Lower lobe of right lung (tissue), 2 donors: ENCODE measurements around the gene ADAP1. TPM values are rescaled to one million over a fixed set of nuclear protein-coding genes. Genes with fewer than 3 reads are reported as not detected.

Experiments used
- ATAC-seq, 2 donors: fragments of 200-7000 bp; cut with Tn5 transposase; one replicate each; pipeline ENCODE4 v1.9.1; 2020 to 2022; ENCODE audit warnings: mild to moderate bottlenecking in 2 of 2, moderate library complexity in 2 of 2
- DNase-seq: peaks from one replicate; pipeline ENCODE4 v3.0.0-alpha.2; 2020
- H3K27ac ChIP-seq: fragments of 200-600 bp; one replicate; pipeline ENCODE4 v1.8.0; 2022
- H3K27me3 ChIP-seq: fragments of 200-600 bp; one replicate; pipeline ENCODE4 v1.8.0; 2022; ENCODE audit warnings: low read depth
- H3K36me3 ChIP-seq: fragments of 200-600 bp; one replicate; pipeline ENCODE4 v1.8.0; 2022; ENCODE audit warnings: mild to moderate bottlenecking
- H3K4me1 ChIP-seq: fragments of 200-600 bp; one replicate; pipeline ENCODE4 v1.8.0; 2022
- H3K4me3 ChIP-seq: fragments of 200-600 bp; one replicate; pipeline ENCODE4 v1.8.0; 2022; ENCODE audit warnings: mild to moderate bottlenecking
- H3K9me3 ChIP-seq: fragments of 200-600 bp; one replicate; pipeline ENCODE4 v1.8.0; 2022
- intact Hi-C: fragments of 100-400 bp; cut with DNase I; formaldehyde crosslinking; loops from one replicate; pipeline ENCODE4 v1.11.0; 2022
- total RNA-seq: library from RNA; stranded (reverse); fragmentation: NEBNext Ultra II Directional; extraction: Animal tissue kit (Norgen Biotek cat#: 25700); gene quantifications from one replicate; pipeline ENCODE4 v1.2.1, GENCODE V29; 2021
- TF ChIP-seq, protein P1 (sequence below): fragments of 200-600 bp; IDR thresholded peaks from one replicate; pipeline ENCODE4 v1.8.0; 2022; ENCODE audit warnings: antibody characterized with exemption, mild to moderate bottlenecking
- donor health status: DM: no; HTN: yes; CAD: no; lungs with severe emphysema.

Gene ADAP1
- total RNA-seq, 1 donor from 2014 or later: 33.9 TPM

DNA sequence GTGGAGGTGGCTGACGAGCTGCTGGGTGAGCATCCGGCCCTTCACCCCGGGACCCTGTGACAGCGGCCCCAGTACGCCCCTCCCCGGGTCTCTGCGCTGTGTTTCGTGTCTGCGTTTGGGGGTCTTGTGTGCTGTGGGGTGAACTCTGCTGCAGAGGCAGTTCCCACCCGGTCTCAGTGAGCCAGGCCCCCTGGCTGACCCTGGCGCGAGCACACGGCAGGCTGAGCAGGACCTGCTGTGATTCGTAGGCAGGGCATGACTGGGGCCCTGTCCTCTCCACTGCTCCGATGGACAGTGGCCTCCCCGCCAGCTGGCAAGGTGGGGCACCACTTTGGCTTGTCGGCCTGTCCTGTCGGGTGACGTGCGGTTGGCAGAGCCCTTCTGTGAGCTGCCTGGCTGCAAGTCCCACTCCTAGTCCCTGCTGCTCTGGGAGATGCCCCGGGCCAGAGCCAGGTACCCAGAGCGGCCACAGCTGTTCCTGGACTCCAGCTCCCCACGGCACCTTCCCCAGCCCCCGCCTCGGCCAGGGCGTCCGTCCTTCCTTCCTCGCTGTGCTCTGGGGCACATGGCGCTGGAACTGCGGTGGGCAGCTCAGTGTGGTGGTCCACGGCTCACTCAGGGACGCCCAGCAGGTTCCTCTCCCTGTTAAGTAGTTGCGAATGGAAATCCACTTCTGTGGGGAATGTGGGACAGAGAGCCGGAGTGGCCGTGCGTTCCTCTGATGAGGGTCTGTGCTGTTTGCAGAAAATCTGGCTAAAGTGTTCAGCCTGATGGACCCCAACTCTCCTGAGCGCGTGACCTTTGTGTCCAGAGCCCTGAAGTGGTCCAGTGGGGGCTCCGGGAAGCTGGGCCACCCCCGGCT, 67.6 kb downstream of the ADAP1 start:
- no peak overlapping the region for H3K27ac ChIP-seq
- intact Hi-C loops: no loop called here

DNA sequence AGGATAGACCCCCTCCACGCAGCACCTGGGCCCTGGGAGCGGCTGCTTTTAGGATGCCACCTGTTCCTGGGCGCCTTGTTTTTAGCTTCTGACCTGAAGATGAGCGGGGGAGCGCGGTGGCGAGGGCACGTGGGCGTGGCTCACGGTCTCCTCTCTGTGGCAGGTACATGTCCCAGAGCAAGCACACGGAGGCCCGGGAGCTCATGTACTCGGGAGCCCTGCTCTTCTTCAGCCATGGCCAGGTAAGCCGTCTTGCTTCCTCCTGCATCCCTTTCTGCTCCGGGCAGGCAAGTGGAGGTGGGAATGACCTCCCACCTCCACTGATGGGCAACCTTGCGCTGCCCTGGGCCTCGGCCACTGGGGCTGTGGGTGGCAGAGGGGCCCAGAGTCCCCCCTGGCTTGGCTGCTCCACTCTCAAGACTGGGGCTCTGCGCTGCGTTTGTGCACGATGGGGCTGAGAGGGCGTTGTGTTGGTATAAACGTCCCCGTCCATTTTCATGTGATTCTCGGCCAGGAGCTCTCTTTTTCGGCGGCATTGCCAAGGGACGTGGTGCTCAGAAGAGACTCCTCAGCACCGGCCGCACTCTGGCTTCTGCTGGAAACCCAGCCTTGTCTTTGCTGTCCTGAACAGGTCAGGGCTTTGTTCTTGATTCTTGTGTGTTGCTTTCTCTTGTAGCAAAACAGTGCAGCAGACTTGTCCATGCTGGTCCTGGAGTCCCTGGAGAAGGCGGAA, 68.4 kb downstream of the ADAP1 start:
- H3K4me1 ChIP-seq: no peaks in the 10 kb centered on the region
- no peaks in the 10 kb centered on the region for H3K9me3 ChIP-seq
- ATAC-seq: no peak
- TF ChIP-seq, protein P1, sequence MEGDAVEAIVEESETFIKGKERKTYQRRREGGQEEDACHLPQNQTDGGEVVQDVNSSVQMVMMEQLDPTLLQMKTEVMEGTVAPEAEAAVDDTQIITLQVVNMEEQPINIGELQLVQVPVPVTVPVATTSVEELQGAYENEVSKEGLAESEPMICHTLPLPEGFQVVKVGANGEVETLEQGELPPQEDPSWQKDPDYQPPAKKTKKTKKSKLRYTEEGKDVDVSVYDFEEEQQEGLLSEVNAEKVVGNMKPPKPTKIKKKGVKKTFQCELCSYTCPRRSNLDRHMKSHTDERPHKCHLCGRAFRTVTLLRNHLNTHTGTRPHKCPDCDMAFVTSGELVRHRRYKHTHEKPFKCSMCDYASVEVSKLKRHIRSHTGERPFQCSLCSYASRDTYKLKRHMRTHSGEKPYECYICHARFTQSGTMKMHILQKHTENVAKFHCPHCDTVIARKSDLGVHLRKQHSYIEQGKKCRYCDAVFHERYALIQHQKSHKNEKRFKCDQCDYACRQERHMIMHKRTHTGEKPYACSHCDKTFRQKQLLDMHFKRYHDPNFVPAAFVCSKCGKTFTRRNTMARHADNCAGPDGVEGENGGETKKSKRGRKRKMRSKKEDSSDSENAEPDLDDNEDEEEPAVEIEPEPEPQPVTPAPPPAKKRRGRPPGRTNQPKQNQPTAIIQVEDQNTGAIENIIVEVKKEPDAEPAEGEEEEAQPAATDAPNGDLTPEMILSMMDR: no peak
- peak; percentile 37 for DNase-seq
- intact Hi-C loops: no loop called here
- no peak overlapping the region for H3K4me3 ChIP-seq
- no peak overlapping the region for H3K27ac ChIP-seq
- H3K27me3 ChIP-seq: no peaks in the 10 kb centered on the region
- H3K36me3 ChIP-seq: peaks cover 49% of the 10 kb centered on the region

More for the DNA sequence above, 67.6 kb downstream of the ADAP1 start:
- DNase-seq (peak; percentile 38), ATAC-seq (no peak)
- Histone ChIP-seq H3K27me3 (no peaks in the 10 kb centered on the region), H3K36me3 (peaks cover 57% of the 10 kb centered on the region), H3K4me1 (no peaks in the 10 kb centered on the region), H3K4me3 (no peak overlapping the region), H3K9me3 (no peaks in the 10 kb centered on the region)
- TF ChIP-seq, protein P1: no peak

DNA sequence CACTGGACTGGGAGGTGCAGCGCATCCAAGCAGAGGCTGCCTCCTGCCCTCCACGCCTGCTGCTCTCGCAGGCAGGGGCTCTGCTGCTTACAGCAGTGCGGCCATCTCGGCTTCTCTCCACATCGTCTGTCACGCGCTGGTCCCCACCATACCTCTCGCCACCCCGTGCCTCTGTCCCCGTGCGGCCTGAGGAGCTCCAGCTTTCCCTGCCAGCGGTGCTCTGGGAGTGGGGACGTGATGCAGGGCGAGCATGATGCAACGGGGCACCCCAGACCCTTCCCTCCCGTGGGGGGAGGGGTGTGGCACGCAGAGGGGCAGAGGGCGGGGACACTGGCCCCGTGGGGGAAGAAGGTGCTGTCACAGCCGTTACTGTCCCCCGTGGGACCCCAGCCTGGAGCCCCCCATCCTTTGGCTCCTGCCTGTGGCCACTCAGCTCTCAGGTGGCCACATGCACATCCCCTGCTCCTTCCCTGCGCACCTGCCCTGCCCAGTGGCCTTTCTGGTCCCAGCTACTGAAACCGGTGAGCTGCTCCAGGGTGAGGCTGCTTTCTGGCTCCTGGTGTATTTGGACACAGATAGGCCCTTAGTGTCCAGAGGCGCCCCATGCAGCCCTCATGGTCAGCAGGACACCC, 69.1 kb downstream of the ADAP1 start:
- no peaks in the 10 kb centered on the region for H3K27me3 ChIP-seq
- no peak overlapping the region for H3K27ac ChIP-seq
- DNase-seq (peak; percentile 38), ATAC-seq (no peak)
- H3K9me3 ChIP-seq: no peaks in the 10 kb centered on the region
- H3K4me3 ChIP-seq: no peak overlapping the region
- TF ChIP-seq, protein P1: no peak
- intact Hi-C loops: no loop called here
- H3K4me1 ChIP-seq: no peaks in the 10 kb centered on the region
- H3K36me3 ChIP-seq: peaks cover 42% of the 10 kb centered on the region

DNA sequence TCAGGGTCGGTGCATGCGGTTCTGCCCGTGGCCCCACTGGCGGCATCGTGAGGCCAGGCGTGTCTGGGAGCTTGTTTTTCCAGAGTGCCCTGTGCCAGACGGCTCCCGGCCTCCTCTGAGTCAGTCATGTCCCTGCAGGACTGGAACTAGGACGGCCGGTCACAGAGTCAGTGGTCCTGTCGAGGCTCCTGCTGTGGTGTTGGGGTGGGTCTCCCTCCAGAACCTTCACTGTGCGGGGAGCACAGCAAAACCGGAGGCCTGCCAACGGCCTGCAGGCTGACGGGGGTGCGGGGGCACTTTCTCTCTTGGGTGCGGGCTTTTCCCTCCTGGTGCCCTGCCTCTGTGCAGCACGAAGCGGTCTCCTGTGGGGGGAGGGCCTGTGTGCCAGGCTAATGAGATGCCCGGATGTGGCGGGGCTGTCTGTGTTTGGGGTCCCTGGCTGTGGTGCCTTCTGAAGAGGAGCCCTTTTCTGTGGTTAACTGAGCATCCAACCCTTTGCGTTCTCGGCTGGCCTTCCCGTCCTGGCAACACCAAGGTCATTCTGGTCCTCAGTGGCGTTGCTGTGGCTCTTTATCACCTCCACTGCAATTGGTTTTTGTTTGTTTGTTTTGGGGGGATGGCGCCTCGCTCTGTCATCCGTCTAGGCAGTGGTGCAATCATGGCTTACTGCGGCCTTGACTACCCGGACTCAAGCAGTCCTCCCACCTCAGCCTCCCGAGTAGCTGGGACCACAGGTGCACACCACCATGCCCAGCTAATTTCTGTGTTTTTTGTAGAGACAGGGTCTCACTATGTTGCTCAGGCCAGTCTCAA, 70.1 kb downstream of the ADAP1 start:
- DNase-seq (no peak), ATAC-seq (no peak)
- H3K9me3 ChIP-seq: no peaks in the 10 kb centered on the region
- H3K27me3 ChIP-seq: no peaks in the 10 kb centered on the region
- no peak overlapping the region for H3K27ac ChIP-seq
- peaks cover 5% of the 10 kb centered on the region for H3K4me1 ChIP-seq
- TF ChIP-seq, protein P1: no peak
- intact Hi-C loops: no loop called here
- peaks cover 42% of the 10 kb centered on the region for H3K36me3 ChIP-seq
- H3K4me3 ChIP-seq: no peak overlapping the region
